ENCODE results near the gene EPB41L4A. TPM values are rescaled to one million over a fixed set of nuclear protein-coding genes. Genes with fewer than 3 reads are reported as not detected.

EPB41L4A gene
- total RNA-seq, 6 donors from 2014 or later: 15.9 to 45.1 (median 28.1) TPM

DNA sequence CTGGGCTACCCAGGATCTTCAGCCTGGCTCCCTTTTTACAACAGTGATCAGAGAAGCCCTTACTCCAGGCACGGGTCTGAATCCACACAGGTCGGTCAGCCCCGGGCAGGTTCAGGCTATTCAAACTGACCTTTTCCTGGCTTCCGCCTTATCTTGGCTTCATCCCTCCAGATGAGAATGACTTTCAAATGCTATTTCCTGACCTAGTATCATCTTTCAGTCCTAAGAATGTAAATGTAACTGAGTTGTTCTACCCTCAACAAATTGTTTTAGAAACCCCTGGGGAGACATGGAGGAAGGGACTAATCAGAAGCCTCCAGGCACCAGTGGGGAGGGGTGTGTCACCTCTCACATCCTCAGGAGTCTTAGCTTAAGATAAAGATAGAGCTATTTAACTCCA, 213.2 kb downstream of the EPB41L4A start:
- TF ChIP-seq POLR2A (IDR thresholded peaks at IDR 0.05) (no peak), CTCF (IDR thresholded peaks at IDR 0.05) (no peak), POLR2AphosphoS5 (IDR thresholded peaks at IDR 0.05) (no peak), EP300 (IDR thresholded peaks at IDR 0.05) (no peak)
- H3K36me3 ChIP-seq: peaks cover 0 to 35% (median 10%) of the 10 kb centered on the region in 4 donors
- no peaks in the 10 kb centered on the region for H3K9me3 ChIP-seq
- no peak overlapping the region for H3K4me3 ChIP-seq
- H3K27me3 ChIP-seq: no peaks in the 10 kb centered on the region
- DNase-seq (no peak), ATAC-seq (ENCODE audit: low FRiP score in 2 of 2) (no peak)
- WGBS, 2 donors: 48 to 62% methylated on average over 4 of the region's 4 CpGs
- H3K27ac ChIP-seq: no peak overlapping the region
- no peaks in the 10 kb centered on the region for H3K4me1 ChIP-seq

GRCh38 chr5:112203229-112203628, 215.8 kb downstream of the EPB41L4A start:
- no peaks in the 10 kb centered on the region for H3K4me1 ChIP-seq
- no peak for ATAC-seq (ENCODE audit: low FRiP score in 2 of 2)
- H3K27ac ChIP-seq: no peak overlapping the region
- WGBS, 2 donors: 93 to 94% methylated on average over 4 of the region's 4 CpGs
- DNase-seq: no peak
- no peaks in the 10 kb centered on the region for H3K9me3 ChIP-seq
- no peak for TF ChIP-seq POLR2AphosphoS5 (IDR thresholded peaks at IDR 0.05)
- TF ChIP-seq EP300 (IDR thresholded peaks at IDR 0.05): no peak
- TF ChIP-seq POLR2A (IDR thresholded peaks at IDR 0.05): no peak
- TF ChIP-seq CTCF (IDR thresholded peaks at IDR 0.05): no peak
- no peaks in the 10 kb centered on the region for H3K27me3 ChIP-seq
- peaks cover 0 to 35% (median 10%) of the 10 kb centered on the region in 4 donors for H3K36me3 ChIP-seq
- no peak overlapping the region for H3K4me3 ChIP-seq

- no peaks in the 10 kb centered on the region for H3K4me1 ChIP-seq
- H3K27me3 ChIP-seq: no peaks in the 10 kb centered on the region
- 94 to 98% methylated on average over 2 of the region's 2 CpGs for WGBS, 2 donors
- no peaks in the 10 kb centered on the region for H3K9me3 ChIP-seq
- H3K36me3 ChIP-seq: peaks cover 0 to 35% (median 10%) of the 10 kb centered on the region in 4 donors
- DNase-seq (no peak), ATAC-seq (ENCODE audit: low FRiP score in 2 of 2) (no peak)
- H3K27ac ChIP-seq: no peak overlapping the region
- TF ChIP-seq POLR2AphosphoS5 (IDR thresholded peaks at IDR 0.05): no peak
- TF ChIP-seq CTCF (IDR thresholded peaks at IDR 0.05): no peak
- no peak for TF ChIP-seq POLR2A (IDR thresholded peaks at IDR 0.05)
- no peak for TF ChIP-seq EP300 (IDR thresholded peaks at IDR 0.05)
- no peak overlapping the region for H3K4me3 ChIP-seq
Measured at GRCh38 chr5:112202694-112203093, 216.4 kb downstream of the EPB41L4A start.

DNA sequence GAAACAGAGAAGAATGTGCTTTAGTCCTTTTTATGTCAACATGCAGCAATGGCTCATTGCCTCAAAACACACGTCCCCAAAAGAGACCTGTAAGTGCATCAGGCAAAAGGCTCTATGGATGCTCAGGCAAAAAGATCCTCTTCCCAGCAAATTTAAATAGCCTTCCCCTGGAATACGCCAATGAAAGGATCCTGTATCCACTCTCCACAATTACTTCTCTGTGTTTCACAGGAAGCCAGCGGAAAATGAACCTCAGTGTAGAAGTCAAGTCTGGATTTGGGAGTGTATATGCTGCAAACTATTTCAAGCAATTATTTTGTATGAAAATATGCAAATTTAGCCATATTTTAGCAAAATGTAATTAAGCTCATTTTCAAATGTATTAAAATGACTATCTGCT, 217.9 kb downstream of the EPB41L4A start:
- Histone ChIP-seq H3K27me3 (no peaks in the 10 kb centered on the region), H3K4me3 (no peak overlapping the region), H3K36me3 (peaks cover 0 to 35% (median 10%) of the 10 kb centered on the region in 4 donors), H3K27ac (no peak overlapping the region), H3K9me3 (no peaks in the 10 kb centered on the region), H3K4me1 (no peaks in the 10 kb centered on the region)
- TF ChIP-seq POLR2AphosphoS5 (IDR thresholded peaks at IDR 0.05): no peak
- no peak for TF ChIP-seq POLR2A (IDR thresholded peaks at IDR 0.05)
- no peak for TF ChIP-seq EP300 (IDR thresholded peaks at IDR 0.05)
- TF ChIP-seq CTCF (IDR thresholded peaks at IDR 0.05): no peak
- WGBS, 2 donors: 91 to 94% methylated on average over 3 of the region's 3 CpGs
- no peak for ATAC-seq (ENCODE audit: low FRiP score in 2 of 2)
- DNase-seq: no peak

GRCh38 chr5:112200131-112200530, 218.9 kb downstream of the EPB41L4A start:
- DNase-seq: no peak
- ATAC-seq (ENCODE audit: low FRiP score in 2 of 2): no peak
- H3K9me3 ChIP-seq: no peaks in the 10 kb centered on the region
- WGBS, 2 donors: 74 to 86% methylated on average over 3 of the region's 3 CpGs
- H3K27ac ChIP-seq: no peak overlapping the region
- no peak overlapping the region for H3K4me3 ChIP-seq
- no peaks in the 10 kb centered on the region for H3K4me1 ChIP-seq
- peaks cover 0 to 38% (median 10%) of the 10 kb centered on the region in 4 donors for H3K36me3 ChIP-seq
- TF ChIP-seq POLR2A (IDR thresholded peaks at IDR 0.05) (no peak), POLR2AphosphoS5 (IDR thresholded peaks at IDR 0.05) (no peak), EP300 (IDR thresholded peaks at IDR 0.05) (no peak), CTCF (IDR thresholded peaks at IDR 0.05) (no peak)
- no peaks in the 10 kb centered on the region for H3K27me3 ChIP-seq
